GM21786 (cell line): Measurements from ENCODE around the gene SRSF7.
"Not testable (repeated sequence)": the region's sequence is repeated elsewhere in the genome, so short reads cannot be mapped to it uniquely, and the experiment has no call there.

Experiments used
- ATAC-seq: cut with Tn5 transposase; IDR thresholded peaks from one replicate; pipeline ENCODE4 v1.9.1; 2021; ENCODE audit not compliant: unreplicated experiment

SRSF7 gene

DNA sequence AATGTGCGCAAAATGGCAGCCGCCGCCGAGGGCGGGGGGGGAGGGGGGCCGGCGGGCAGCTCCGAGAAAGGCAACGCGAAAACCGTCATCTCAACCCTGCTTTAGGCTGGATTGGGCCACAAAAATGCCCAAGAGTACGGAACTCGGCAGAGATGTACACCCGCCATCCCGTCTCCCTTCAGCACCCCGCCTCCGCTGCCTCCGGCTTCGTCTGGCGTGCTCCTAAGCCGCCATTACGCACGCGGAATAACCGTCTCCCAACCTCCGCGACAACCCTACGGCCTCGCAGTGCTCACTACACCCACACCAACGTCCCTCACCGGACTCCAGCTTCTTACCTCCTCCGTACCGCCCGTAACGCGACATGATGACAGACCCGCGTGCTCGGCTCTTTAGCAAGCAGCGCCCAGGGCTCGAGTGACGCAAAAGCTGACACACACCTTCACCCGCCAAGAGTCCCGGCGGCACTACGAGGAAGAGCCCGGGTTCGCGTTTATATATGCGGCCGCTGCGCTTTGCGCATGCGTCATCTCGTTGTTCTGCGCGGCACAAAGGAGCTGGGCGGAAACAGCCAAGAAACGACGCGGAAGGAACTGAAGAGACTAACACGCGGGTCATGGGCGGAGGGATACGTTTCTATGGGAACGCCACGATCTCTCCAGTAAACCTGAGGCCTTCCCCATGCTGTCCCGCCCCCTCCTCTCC lies at the start of gene SRSF7:
Gene SRSF7 (minus strand): TSS at position 471 of the 705 bp plus-strand sequence. CDS start 105 bp downstream, at position 366.
- peak; percentile 77 for ATAC-seq

DNA sequence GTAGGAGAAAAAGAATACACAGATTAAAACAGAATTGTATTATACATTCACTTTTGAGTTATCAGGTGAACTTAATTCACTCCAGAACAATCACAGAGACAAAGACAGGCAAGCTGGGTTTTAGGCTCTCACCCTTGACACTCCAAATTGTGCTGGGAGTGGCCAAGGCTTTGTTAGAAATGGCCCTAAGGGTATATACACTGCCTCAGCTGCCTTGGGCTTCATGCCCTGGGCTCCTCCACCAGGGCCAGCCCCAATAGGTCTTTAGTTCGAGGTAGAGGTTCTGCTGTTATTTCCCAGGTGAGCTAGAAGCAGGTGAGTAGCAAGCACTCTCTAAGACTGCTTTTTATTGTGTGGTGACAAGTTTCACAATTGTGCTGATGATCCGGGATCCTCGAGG lies 46.8 kb upstream of the SRSF7 start:
- no peak for ATAC-seq

- no peak for ATAC-seq
Observed at GRCh38 chr2:38797250-38797676, 46.1 kb upstream of the SRSF7 start.

- not testable (repeated sequence) for ATAC-seq
Observed at GRCh38 chr2:38795016-38795415, 43.9 kb upstream of the SRSF7 start.

DNA sequence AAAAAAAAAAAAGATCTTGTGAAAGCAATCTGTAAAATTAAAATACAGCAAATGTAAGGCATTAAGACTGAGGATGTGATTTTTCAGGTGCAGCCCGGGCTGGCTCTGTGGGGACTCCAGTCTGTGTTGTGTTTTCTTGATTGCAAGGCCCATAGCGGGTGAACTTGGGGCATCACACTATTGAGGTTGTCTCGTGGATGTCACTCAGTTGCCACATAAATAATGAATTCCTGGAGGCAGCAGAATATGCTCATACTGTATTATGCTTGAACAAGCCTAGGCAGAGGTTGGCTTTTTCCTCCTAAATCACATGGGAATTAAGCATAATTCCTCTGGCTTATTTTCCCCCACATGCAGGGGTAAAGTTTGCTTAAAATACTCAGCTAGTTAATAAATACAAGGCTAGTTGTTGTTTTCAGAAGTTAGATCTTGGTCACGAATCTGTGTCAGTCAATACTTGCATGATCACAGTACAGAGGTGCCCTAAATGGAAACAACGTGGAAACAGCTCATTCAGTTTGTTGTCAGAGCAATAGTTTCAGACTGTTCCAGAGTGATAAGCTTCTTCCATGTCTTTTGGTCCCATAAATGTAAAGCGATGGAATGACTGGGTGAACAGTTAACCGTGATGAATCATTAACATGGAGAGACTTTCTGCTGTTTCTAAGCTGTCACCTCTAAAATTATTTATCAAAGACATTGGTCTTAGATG lies 43.2 kb upstream of the SRSF7 start:
- ATAC-seq, result no peak

DNA sequence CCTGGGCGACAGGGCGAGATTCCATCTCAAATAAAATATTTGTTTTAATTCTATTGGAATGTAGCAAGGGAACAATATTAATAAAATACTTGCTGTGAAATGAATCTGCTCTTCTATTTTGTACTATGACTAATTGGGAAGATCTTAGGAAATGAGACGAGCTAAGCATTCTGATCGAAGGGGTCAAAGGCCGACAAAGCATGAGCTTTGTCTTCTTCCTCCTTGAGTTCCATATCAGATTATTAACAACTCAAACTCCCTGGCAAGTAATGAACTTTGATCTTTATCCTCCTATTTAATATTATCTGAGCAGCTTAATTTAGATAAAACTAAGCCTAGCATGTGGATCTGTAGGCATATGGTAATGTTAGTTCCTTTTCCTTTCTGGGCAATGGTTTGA lies 42.4 kb upstream of the SRSF7 start:
- ATAC-seq, result no peak

DNA sequence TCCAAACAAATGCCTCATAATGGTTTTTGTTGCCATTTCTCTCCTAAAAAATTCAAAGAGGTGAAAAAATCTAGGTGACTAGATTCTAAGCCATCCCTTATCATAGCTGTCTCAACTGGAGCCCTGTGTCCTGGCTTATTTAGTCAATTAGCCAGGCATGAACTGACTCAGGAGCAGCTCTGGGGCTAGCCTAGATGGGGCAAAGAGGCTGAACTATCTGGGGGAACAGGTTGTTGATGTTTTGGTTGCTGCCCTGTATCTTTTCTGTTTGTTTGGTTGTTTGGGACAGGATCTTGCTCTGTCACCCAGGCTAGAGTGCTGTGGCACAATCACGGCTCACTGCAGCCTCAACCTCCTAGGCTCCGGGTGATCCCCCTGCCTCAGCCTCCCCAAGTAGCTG lies 41.6 kb upstream of the SRSF7 start:
- no peak for ATAC-seq

DNA sequence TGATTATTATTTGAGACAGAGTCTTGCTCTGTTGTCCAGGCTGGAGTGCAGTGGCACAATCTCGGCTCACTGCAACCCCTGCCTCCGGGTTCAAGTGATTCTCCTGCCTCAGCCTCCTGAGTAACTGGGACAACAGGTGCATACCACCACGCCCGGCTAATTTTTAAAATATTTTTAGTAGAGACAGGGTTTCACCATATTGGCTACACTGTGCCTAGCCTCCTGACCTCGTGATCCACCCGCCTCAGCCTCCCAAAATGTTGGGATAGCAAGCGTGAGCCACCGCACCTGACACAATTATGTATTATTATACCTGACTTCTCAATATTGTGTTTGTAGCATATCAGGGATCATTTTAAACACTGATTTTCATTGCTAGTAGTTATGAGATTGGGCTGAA lies 41.2 kb upstream of the SRSF7 start:
- not testable (repeated sequence) for ATAC-seq

DNA sequence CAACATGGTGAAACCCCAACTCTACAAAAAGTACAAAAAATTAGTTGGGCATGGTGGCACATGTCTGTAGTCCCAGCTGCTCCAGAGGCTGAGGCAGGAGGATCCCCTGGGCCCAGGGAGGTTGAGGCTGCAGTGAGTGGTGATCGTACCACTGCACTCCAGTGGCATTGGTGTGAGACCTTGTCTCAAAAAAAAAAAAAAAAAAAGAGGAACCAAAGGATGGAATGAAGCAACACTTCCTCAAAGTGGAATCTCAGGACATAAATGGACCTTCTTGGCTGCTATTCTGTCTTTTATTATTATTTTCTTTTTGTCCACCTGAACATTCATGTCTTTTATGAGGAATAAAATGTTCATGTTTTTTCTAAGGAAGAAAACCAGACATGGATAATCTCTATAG lies 40.6 kb upstream of the SRSF7 start:
- no peak for ATAC-seq

GRCh38 chr2:38789691-38790090 lies 38.5 kb upstream of the SRSF7 start:
- no peak for ATAC-seq

GRCh38 chr2:38788306-38788705 lies 37.1 kb upstream of the SRSF7 start:
- no peak for ATAC-seq

DNA sequence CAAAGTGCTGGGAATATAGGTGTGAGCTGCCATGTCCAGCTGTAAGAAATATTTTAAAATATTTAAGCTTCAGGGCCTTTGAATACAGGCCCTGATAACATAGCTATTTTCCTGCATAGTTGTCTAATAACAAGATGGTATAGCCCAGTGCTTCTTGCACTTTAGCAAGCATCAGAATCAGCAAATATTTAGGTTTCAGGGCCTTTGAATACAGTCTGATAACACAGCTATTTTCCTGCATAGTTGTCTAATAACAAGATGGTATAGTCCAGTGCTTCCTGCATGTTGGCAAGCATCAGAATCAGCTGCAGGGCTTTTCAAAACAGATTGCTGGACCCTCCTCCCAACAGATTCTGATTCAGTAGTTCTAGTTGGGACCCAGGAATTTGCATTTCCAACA lies 32.4 kb upstream of the SRSF7 start:
- ATAC-seq, result no peak

DNA sequence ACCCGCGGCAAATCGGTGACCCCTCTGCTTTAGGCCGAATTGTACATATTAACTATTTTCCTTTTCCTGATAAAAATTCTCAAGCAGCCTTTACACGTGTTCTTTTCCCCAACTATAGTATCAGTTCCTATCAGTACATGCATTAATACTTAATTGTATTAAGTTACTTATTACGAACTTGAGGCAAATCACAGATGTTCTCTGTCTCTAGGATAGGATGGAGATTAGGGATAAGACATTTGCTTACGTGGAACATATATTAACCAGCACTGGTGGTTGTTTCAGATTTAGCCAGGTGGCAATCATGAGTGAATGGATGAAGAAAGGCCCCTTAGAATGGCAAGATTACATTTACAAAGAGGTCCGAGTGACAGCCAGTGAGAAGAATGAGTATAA lies 27.5 kb upstream of the SRSF7 start:
- no peak for ATAC-seq

DNA sequence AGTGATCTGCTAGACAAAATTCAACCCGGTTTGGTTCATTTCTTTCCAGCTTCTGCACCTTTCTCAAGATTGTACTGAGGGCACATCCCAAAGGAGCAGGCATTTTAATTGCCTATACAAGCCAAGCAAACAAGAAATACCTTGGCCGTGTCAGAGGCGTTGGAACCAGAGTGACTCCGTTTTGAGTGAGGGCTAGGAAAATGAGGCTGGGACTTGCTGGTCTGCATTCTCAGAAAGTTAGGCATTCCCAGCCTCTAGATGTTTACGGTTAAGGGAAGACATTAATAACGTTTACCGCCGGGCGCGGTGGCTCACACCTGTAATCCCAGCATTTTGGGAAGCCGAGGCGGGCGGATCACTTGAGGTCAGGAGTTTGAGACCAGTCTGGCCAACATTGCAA lies 25.4 kb upstream of the SRSF7 start:
- no peak for ATAC-seq

GRCh38 chr2:38775921-38776225 lies 24.7 kb upstream of the SRSF7 start:
- ATAC-seq, result no peak

- no peak for ATAC-seq
Observed at GRCh38 chr2:38775097-38775920, 24.1 kb upstream of the SRSF7 start.

DNA sequence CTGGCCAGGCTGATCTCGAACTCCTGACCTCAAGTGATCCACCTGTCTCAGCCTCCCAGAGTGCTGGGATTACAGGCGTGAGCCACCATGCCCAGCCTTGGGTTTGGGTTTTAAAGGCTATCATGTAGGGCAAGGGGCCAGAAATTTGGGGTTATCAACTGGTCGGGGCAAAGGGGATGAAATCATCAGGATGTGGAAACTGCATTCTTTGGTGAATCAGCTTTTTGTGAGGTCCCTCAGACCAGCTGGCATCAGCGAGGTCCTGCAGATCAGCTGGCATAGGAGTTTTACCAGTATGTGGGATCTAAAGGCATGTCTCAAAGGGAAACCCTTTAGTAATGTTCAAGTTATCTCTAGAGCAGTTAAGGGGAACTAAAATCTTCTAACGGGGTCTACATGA lies 20.5 kb upstream of the SRSF7 start:
- no peak for ATAC-seq

DNA sequence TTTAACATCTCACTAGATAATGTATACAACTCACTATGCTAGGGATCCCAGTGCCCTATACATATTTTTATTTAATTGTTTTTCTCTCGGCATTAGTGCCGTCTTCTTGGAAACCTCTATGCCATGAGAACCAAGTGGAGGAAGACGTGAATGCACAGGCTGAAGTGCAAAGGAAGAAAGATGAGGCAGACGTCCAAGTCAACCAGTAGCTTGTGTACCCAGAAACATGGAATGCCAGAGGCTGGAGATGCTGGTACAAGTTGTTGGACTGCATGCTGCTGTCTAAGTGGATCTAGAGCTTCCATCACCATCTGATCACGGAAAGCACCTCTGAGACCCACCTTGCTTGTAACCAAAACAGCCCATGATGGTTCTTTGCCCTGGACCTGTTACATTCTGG lies 14.4 kb upstream of the SRSF7 start:
- no peak for ATAC-seq

GRCh38 chr2:38765149-38765548 lies 14.0 kb upstream of the SRSF7 start:
- no peak for ATAC-seq

DNA sequence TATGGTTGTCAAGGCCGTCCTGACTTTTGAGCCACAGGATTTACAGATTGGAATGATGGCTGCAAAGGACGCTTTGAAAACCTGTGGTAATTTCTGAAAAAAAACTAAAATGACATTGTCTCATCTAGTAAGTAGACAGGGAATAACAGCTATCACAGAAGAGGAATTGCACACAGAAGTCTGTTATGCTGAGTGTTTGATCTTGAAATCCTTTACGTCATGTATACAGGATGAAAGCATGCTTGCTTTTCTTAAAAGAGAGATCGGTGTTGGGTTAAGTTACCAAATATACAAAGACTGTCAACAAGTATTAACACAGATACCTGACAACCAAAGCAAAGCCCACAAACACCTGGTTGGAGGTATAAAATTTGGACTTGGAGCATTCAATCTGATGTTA lies 12.6 kb upstream of the SRSF7 start:
- ATAC-seq, result no peak

DNA sequence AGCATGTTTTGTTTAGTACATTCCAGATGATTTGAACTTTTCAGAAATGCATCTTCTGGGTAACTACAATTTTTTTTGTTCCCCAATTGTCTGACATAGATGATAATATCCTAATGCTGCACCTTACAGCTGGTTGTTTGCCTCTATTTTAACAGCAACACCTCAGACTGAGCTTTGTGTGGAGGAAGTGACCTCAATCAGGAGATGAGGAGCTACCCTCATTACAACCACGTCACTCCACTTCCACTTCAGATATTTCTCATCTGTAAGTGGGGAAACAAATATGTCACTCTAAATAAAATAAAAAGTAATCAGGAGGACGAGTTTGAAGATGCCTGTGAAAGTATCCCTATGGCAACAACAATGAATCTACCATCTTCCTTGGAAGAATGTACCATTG lies 12.1 kb upstream of the SRSF7 start:
- no peak for ATAC-seq

- not testable (repeated sequence) for ATAC-seq
Observed at GRCh38 chr2:38755891-38756290, 4.7 kb upstream of the SRSF7 start.
